Measurements from ENCODE around the gene SCLY.

DNA sequence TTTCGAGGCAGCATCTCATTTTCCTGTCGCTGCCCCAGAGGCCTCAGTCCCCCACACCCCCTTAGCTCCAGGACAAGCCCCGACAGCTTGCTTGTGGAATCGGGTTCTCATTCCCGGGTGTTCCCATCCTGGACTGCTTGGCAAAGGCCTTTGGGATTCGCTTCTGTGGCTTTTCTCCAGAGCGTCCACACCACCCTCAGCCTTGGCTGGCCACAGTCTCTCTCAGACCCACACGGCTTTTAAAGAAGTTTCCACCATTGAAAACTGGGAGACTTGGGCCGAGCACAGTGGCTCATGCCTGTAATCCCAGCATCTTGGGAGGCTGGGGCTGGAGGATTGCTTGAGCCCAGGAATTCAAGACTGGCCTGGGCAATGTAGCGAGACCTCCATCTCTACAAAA is 42.1 kb downstream of the SCLY start:
- TF ChIP-seq, protein P1, sequence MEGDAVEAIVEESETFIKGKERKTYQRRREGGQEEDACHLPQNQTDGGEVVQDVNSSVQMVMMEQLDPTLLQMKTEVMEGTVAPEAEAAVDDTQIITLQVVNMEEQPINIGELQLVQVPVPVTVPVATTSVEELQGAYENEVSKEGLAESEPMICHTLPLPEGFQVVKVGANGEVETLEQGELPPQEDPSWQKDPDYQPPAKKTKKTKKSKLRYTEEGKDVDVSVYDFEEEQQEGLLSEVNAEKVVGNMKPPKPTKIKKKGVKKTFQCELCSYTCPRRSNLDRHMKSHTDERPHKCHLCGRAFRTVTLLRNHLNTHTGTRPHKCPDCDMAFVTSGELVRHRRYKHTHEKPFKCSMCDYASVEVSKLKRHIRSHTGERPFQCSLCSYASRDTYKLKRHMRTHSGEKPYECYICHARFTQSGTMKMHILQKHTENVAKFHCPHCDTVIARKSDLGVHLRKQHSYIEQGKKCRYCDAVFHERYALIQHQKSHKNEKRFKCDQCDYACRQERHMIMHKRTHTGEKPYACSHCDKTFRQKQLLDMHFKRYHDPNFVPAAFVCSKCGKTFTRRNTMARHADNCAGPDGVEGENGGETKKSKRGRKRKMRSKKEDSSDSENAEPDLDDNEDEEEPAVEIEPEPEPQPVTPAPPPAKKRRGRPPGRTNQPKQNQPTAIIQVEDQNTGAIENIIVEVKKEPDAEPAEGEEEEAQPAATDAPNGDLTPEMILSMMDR (IDR thresholded peaks at IDR 0.05), result no peak
- no peak for TF ChIP-seq EZH2 (IDR thresholded peaks at IDR 0.05; ENCODE audit: borderline replicate concordance, insufficient read depth, low read depth, low read length, poor library complexity, severe bottlenecking)
